HTR-8/SVneo (cell line): ENCODE data around the gene ANKRD31.
A peak's percentile ranks its signal among the peaks of the same experiment; 100 is the strongest.
"Not testable (repeated sequence)": the region's sequence is repeated elsewhere in the genome, so short reads cannot be mapped to it uniquely, and the experiment has no call there.

Source experiments
- DNase-seq: peaks from one replicate; pipeline ENCODE4 v3.0.0; 2011; ENCODE audit warnings: low spot score, mixed read lengths; ENCODE audit not compliant: insufficient read length
- FAIRE-seq: peaks from 2 replicates; lab custom pipeline; 2011; peaks lifted over from hg19 to GRCh38; lab: Jason Lieb, UNC

ANKRD31 gene

GRCh38 chr5:75079346-75079745 lies 157.3 kb downstream of the ANKRD31 start:
- not testable (repeated sequence) for DNase-seq, FAIRE-seq

GRCh38 chr5:75078027-75078426 lies 158.7 kb downstream of the ANKRD31 start:
- DNase-seq (no peak), FAIRE-seq (no peak)

DNA sequence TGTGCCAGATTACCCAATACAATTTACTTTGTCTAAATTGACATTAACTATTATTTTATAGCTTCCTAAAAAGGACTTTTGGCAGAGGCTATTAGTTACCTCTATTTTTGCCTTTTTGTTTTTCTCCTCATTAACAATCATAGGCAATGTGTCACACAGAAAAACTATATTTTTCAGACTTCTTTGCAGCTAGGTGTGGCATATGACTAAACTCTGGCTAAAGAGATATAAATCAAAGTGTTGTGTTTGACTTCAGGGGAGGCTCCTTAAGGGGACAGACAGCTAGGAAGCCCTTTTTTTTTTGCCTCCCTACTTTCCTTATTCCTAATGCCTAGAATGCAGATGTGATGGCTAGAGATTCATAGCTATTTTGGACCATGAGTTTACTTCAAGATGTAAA lies 164.6 kb downstream of the ANKRD31 start:
- no peak for FAIRE-seq

DNA sequence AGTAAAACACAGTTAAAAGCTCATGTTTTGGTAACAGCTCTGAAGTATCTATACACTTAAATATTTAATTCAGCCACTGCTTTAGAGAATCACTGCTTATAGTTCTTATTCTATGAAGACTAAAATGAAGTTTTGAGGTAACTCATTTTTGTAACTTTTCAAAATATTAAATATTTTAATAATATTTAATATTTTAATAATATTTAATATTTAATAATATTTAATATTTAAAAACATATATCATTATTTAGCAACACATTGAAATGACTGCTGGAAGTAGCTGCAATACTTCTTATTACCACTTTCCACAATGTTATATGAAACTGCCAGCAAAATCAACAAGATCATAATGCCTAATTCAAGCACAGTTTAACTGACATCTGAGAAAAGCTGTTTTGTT lies 165.6 kb downstream of the ANKRD31 start:
- no peak for DNase-seq
- no peak for FAIRE-seq

More for the DNA sequence above, 164.6 kb downstream of the ANKRD31 start:
- DNase-seq, result no peak

GRCh38 chr5:75067434-75067833 lies 169.2 kb downstream of the ANKRD31 start:
- no peak for FAIRE-seq
- no peak for DNase-seq

DNA sequence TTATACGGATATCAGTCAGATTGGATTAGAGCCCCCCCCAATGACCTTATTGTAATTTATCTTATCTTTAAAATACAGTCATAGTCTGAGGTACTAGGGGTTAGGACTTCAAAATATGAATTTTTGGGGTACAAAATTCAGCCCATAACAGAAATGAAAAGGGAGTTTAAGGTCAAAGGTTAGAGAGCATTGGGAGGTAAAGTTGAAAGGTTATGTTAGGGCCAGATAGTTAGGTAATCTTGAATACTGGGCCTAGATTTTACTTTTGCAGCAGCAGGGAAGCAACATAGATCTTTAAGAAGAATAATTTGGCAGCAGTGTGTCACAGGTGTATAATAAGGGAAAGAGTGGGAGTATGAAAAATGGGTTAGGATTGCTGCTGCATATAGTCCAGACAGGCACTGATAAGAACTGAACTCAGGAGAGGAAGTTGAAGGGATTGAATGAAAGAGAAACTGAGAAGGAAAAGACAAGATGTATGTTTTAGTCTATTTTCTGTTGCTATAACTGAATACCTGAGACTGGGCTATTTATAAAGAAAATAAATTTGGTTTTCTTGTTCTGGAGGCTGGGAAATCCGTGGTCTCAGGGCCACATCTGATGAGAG lies 173.7 kb downstream of the ANKRD31 start:
- DNase-seq (no peak), FAIRE-seq (no peak)

- FAIRE-seq (no peak), DNase-seq (no peak)
Measured at GRCh38 chr5:75059912-75060545, 176.6 kb downstream of the ANKRD31 start.

DNA sequence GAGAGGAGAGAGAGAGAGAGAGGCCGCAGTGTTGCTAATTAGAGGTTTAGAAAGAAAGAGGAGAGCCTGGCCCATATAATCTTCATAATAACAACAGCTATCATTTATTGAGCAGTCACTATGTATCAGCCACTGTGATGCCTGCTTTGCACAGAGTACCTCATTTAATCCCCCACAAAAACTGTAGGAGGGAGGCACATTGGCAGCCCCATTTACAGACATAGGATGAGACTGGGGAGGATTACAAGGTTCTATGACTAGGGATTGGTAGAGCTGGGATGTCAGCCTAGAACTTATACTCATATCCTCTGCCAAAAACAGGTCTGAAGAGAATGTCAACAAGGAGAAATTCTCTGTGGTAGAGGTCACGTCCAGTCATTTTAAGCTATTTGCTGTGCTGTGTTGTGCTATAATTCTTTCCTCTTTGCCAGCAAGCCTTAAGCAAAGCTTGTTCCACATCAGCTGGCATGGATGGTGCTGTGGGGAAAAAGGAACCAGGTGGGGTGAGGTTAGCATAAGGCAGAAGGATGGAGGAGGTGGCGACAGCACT lies 177.6 kb downstream of the ANKRD31 start:
- no peak for FAIRE-seq

GRCh38 chr5:75057561-75057960 lies 179.1 kb downstream of the ANKRD31 start:
- DNase-seq (no peak), FAIRE-seq (no peak)

More for the DNA sequence above, 177.6 kb downstream of the ANKRD31 start:
- DNase-seq, result no peak

DNA sequence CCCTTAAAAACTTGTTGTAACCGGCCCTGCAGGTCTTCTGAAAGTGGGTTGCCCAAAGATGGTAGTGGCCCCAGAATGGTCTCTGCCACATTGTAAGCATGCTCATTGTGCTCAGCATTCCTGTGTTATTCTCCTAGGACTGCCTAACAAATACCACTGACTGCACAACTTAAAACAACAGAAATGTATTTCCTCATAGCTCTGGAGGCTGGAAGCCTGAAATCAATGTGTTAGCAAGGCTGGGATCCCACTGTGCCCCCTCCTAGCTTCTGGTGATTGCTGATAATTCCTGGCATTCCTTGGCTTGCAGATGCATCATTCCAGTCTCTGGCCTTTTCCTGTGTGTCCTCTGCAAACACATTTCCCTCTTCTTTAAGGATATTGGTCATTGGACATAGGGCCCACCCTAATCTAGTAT lies 180.9 kb downstream of the ANKRD31 start:
- DNase-seq (no peak), FAIRE-seq (no peak)

- no peak for DNase-seq
- no peak for FAIRE-seq
Measured at GRCh38 chr5:75054134-75054930, 182.3 kb downstream of the ANKRD31 start.

DNA sequence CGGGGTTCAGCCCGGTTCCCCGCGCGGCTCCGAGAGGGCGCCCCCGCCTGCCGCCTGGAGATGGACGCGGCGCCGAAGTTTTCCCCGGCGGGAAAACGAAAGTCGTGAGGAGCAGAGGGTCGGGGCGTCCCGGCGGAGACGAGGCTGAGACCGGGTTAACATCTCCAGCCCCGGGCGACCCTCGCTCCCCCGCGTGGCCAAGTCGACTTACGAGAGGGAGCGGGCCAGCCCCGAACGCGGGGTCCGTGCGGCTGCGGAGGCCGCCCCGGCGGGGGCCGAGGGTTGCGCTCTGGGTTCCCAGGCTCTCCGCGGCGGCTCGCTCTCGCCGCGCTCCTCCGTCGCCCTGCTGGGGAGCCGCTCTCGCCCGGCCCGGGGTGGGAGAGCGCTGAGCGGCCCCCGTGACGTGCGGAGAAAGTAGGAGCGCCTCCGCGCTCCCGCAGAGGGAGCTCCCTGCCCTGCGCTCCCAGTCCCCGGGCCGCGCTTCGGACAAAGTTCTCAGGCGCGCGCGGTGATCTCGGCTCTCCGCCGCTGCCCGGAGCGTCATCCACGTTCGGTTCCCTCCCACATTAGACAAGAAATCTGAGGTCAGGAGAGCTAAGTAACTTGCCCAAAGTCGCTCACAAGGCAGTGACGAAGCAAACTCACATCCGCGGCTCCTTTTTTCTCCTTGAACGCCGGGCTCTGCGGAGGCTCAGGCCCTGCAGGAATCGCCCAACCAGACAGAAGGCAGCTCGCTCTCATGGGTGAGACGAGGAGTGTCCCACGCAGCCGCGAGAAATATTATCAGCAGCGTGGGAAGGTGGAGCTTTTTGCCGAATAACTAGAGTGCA lies 183.2 kb downstream of the ANKRD31 start:
- FAIRE-seq, result no peak

DNA sequence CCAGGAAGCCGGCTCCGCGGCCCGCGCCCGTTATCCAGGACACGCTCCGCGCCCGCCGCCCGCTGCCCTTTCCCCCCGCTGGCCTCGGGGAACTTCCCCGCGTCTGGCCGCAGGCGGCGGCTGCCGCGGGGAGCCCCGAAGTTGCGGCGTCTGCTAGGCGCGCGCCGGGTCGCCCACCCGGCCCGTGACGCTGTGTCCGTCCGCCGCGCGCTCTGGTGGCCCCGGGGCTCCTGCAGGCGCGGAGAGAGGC lies 183.7 kb downstream of the ANKRD31 start:
- DNase-seq (peak; percentile 15), FAIRE-seq (no peak)

More for the DNA sequence above, 183.2 kb downstream of the ANKRD31 start:
- DNase-seq, result peak; percentile 34

DNA sequence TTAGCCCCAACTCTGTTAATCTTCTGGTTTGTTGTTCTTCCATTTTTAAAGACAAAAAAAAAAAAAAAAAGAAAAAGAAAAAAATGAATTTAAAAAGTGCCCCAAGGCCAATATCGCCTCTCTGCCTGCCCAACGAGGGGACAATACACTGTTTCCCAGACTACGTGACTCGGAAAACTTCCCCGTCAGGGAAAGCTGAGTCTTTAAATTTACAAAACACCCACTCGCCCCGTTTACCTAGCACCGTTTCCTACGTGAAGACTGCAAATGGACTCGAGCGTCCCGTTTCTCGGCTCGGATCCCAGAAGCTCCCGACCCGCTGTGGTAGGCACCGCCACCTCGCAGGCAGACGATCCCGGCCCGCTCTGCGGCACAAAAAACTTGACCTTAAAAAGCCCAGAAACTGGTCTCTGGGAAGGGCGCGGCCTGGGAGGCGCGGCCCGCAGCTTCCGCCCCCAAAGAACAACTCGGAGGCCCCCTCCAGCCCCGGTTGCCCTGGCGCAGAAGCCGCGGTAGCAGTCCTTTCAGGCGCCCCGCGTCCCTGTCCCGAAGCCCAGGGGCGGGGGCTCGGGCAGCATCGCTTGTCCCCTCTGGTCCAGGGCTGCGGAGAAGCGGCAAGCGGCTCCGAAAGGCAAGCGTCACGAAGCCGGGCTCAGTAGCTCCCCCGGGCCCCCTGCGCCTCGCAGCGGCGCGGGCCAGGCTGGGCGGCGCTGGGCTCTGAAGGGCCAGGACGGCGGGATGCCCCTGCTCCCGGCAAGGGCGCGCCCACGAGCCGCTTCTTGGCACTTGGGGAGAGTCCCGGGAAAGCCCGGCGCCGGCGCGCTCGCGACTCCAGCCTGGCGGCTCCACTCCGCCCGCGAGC lies 184.3 kb downstream of the ANKRD31 start, which contains the start of gene GCNT4:
TSS of gene GCNT4 (minus strand) at position 367 of the 862 bp plus-strand sequence. CDS start 22,521 bp downstream, outside the sequence.
- FAIRE-seq (no peak), DNase-seq (peak; percentile 28)

DNA sequence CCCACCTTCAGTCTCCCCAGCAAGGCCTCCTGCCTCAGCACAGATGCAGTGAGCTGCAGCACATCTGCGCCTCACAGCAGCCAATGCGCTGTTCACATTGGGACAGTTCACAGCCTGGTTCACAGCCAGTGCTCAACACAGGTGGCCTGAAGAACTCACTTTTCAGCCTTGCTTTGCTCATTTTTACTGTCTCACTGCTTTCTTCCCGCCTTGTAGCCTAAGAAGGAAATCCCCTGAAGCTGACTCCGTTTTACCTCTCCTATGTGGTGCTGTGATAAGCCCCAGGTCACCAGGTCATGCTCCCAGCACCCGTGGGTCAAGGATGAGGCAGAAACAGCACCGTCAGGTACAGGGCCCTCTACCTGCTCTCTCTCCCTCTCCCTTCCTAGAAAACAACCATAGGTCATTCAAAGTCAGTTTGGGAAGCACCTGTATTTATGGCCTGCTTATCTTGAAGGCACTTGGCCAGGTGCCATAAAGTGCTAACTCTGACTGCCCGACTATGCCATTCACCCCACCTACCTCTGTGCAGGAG lies 185.4 kb downstream of the ANKRD31 start:
- DNase-seq (no peak), FAIRE-seq (no peak)

- DNase-seq, result peak; percentile 33
- FAIRE-seq, result no peak
Measured at GRCh38 chr5:75050415-75050814, 186.3 kb downstream of the ANKRD31 start.

DNA sequence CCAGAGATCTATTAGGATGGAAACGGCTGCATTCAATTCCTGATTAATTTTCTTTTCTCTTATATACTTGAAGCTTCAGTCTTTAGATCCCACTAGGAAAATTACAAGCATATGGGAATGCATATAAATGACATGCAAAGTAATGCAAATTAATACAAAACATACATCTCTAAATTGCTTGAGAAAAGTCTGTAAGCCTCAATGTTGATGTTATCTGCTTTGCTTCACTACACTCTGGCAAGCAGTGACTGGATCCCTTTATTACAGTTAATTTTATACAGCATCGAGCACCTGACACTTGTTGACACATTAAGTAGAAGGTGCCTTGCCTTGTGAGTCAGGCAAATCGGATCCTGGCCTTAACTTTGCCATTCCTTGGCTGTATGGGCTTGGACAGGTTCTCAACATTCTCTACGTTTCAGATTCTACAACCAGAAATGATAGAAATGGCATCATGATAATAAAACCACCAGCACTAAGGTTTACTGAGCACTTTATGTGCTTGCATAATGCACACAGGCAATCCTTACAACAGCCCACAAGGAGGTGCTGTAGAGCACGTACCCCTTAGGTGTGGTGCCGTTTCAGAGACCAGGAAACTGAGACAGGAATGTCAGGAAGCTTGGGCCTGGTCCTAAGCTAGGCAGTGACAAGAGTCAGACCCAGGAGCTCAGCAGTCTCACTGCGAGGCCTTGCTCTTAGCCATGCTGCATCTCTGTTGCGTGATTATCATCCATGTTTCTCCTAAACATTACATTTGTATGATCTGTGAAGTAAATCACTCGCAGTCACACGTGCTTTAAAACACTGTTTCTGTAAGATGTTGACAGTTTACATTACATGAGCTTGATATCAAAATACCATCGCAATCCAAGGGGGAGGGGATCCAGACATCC lies 187.0 kb downstream of the ANKRD31 start:
- DNase-seq, result peak; percentile 45
- peak; percentile 67 for FAIRE-seq

DNA sequence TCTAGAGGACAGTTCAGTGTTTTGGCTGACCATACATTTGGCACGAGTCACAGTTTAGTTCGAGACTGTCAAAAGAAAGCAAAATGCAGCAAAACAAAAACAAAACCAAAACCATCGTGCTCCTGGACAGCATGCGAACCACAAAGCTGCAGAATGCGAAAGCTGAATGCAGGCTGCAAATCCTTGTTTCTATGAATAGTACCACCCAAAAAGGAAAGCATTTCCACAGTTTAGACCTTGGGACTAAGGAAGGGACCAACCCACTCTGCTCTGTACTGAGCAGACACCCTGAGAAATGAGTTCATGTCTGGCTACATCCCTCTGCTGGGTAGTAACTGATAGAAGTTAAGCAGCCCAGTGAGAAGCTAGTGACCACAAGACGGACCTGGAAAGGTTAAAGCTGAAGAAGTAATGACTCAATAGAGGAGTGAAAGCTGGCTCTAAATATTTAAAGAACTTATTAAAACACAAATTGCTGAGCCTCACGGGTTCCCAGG lies 188.2 kb downstream of the ANKRD31 start:
- DNase-seq (no peak), FAIRE-seq (no peak)
